Subcutaneous adipose tissue (tissue), 4 donors: ENCODE measurements around the gene CUTA. TPM values are rescaled to one million over a fixed set of nuclear protein-coding genes. Genes with fewer than 3 reads are reported as not detected.

Source experiments
- CTCF ChIP-seq: fragments of 450-650 bp; IDR thresholded peaks from one replicate; pipeline ENCODE4 v1.5.1; 2016; ENCODE audit warnings: low read depth, mild to moderate bottlenecking, control low read depth, antibody characterized with exemption, moderate library complexity
- total RNA-seq, 4 donors: library from RNA; depleted of rRNA; stranded (reverse); fragments of >200 nt; gene quantifications; one replicate each; pipeline ENCODE4 v1.1.0, GENCODE V29; 2016

Gene CUTA
- total RNA-seq, 4 donors from 2014 or later, result 66.7 to 92.6 (median 79.6) TPM

- TF ChIP-seq CTCF, result no peak
These were observed 8.9 kb upstream of the CUTA start for GRCh38 chr6:33426590-33427511.

GRCh38 chr6:33425668-33426577, 8.0 kb upstream of the CUTA start:
- TF ChIP-seq CTCF, result no peak

- no peak for TF ChIP-seq CTCF
These were observed 7.2 kb upstream of the CUTA start for GRCh38 chr6:33424855-33425667.

- no peak for TF ChIP-seq CTCF
These were observed 5.9 kb upstream of the CUTA start for GRCh38 chr6:33423777-33424176.

- TF ChIP-seq CTCF, result no peak
These were observed 3.4 kb upstream of the CUTA start for GRCh38 chr6:33421344-33421643.

- no peak for TF ChIP-seq CTCF
These were observed 2.8 kb upstream of the CUTA start for GRCh38 chr6:33420491-33421343.
